ENCODE measurements around the gene SERPINH1. TPM values are rescaled to one million over a fixed set of nuclear protein-coding genes. Genes with fewer than 3 reads are reported as not detected.

SERPINH1 gene
- total RNA-seq, 1 experiment from 2014 or later = 58.8 TPM

- TF ChIP-seq, protein P1, sequence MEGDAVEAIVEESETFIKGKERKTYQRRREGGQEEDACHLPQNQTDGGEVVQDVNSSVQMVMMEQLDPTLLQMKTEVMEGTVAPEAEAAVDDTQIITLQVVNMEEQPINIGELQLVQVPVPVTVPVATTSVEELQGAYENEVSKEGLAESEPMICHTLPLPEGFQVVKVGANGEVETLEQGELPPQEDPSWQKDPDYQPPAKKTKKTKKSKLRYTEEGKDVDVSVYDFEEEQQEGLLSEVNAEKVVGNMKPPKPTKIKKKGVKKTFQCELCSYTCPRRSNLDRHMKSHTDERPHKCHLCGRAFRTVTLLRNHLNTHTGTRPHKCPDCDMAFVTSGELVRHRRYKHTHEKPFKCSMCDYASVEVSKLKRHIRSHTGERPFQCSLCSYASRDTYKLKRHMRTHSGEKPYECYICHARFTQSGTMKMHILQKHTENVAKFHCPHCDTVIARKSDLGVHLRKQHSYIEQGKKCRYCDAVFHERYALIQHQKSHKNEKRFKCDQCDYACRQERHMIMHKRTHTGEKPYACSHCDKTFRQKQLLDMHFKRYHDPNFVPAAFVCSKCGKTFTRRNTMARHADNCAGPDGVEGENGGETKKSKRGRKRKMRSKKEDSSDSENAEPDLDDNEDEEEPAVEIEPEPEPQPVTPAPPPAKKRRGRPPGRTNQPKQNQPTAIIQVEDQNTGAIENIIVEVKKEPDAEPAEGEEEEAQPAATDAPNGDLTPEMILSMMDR (IDR thresholded peaks at IDR 0.05; ENCODE audit: unreplicated experiment) = no peak
- Mint-ChIP-seq H3K9me3 (ENCODE audit: low read depth, unreplicated experiment) (no peaks in the 10 kb centered on the region), H3K4me1 (ENCODE audit: low read depth, unreplicated experiment) (no peaks in the 10 kb centered on the region), H3K4me3 (ENCODE audit: low read depth, unreplicated experiment) (no peak overlapping the region), H3K36me3 (ENCODE audit: insufficient read depth, unreplicated experiment) (no peaks in the 10 kb centered on the region), H3K27ac (ENCODE audit: unreplicated experiment) (no peak overlapping the region), H3K27me3 (ENCODE audit: unreplicated experiment) (peaks cover 85% of the 10 kb centered on the region)
- no peak for DNase-seq
- intact Hi-C loops (cut with micrococcal nuclease; ENCODE audit: unreplicated experiment) = no loop called here
- CTCF ChIA-PET = interaction anchor here (0.6 kb wide), 1 partner anchor 45 kb away, joined by 3 read pairs; no protein-coding TSS in a partner anchor
- BruUV-seq (replicated peaks) = no TSS peak
Measured at GRCh38 chr11:75603791-75604736, 42.0 kb downstream of the SERPINH1 start.

- TF ChIP-seq, protein P1 (IDR thresholded peaks at IDR 0.05; ENCODE audit: unreplicated experiment) = no peak
- no peak for DNase-seq
- Mint-ChIP-seq H3K27me3 (ENCODE audit: unreplicated experiment) (peaks cover 84% of the 10 kb centered on the region), H3K4me3 (ENCODE audit: low read depth, unreplicated experiment) (no peak overlapping the region), H3K4me1 (ENCODE audit: low read depth, unreplicated experiment) (no peaks in the 10 kb centered on the region), H3K36me3 (ENCODE audit: insufficient read depth, unreplicated experiment) (no peaks in the 10 kb centered on the region), H3K27ac (ENCODE audit: unreplicated experiment) (no peak overlapping the region), H3K9me3 (ENCODE audit: low read depth, unreplicated experiment) (no peaks in the 10 kb centered on the region)
- BruUV-seq (replicated peaks) = no TSS peak
- intact Hi-C loops (cut with micrococcal nuclease; ENCODE audit: unreplicated experiment) = no loop called here
- CTCF ChIA-PET = no interaction called here
Measured at GRCh38 chr11:75606099-75606498, 44.0 kb downstream of the SERPINH1 start.

- Mint-ChIP-seq H3K27me3 (ENCODE audit: unreplicated experiment) (peaks cover 88% of the 10 kb centered on the region), H3K4me1 (ENCODE audit: low read depth, unreplicated experiment) (no peaks in the 10 kb centered on the region), H3K36me3 (ENCODE audit: insufficient read depth, unreplicated experiment) (no peaks in the 10 kb centered on the region), H3K9me3 (ENCODE audit: low read depth, unreplicated experiment) (no peaks in the 10 kb centered on the region), H3K4me3 (ENCODE audit: low read depth, unreplicated experiment) (no peak overlapping the region), H3K27ac (ENCODE audit: unreplicated experiment) (no peak overlapping the region)
- no TSS peak for BruUV-seq (replicated peaks)
- no peak for DNase-seq
- intact Hi-C loops (cut with micrococcal nuclease; ENCODE audit: unreplicated experiment) = no loop called here
- CTCF ChIA-PET = interaction anchor here (1.2 kb wide), 1 partner anchor 9 kb away, joined by 3 read pairs; no protein-coding TSS in a partner anchor
- TF ChIP-seq, protein P1 (IDR thresholded peaks at IDR 0.05; ENCODE audit: unreplicated experiment) = no peak
Measured at GRCh38 chr11:75611823-75612222, 49.8 kb downstream of the SERPINH1 start.

DNA sequence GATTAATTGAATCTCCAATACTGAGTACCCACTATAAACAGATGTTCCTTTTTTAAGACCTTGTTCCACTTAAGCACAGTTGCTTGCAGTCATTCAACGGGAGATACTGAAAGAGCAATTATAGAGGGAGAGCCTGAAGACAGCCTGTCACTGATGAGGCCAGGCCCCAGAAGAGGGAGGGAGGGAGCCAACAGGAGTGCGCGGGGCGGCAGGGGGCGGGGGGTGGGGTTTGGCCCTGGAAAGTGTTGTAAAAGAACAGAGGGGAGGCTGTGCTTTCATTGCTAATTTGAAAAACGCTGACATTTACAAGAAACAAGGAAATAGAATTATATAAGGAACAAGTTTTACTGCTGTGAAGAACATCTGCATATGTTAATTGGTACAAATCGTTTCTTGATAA, 53.7 kb downstream of the SERPINH1 start:
- no TSS peak for BruUV-seq (replicated peaks)
- no peaks in the 10 kb centered on the region for H3K9me3 Mint-ChIP-seq (ENCODE audit: low read depth, unreplicated experiment)
- peaks cover 70% of the 10 kb centered on the region for H3K27me3 Mint-ChIP-seq (ENCODE audit: unreplicated experiment)
- no peaks in the 10 kb centered on the region for H3K4me1 Mint-ChIP-seq (ENCODE audit: low read depth, unreplicated experiment)
- CTCF ChIA-PET = no interaction called here
- no peak overlapping the region for H3K27ac Mint-ChIP-seq (ENCODE audit: unreplicated experiment)
- DNase-seq = no peak
- H3K4me3 Mint-ChIP-seq (ENCODE audit: low read depth, unreplicated experiment) = no peak overlapping the region
- intact Hi-C loops (cut with micrococcal nuclease; ENCODE audit: unreplicated experiment) = no loop called here
- no peaks in the 10 kb centered on the region for H3K36me3 Mint-ChIP-seq (ENCODE audit: insufficient read depth, unreplicated experiment)
- TF ChIP-seq, protein P1 (IDR thresholded peaks at IDR 0.05; ENCODE audit: unreplicated experiment) = no peak

Data from Calu3 (cell line).